ENCODE data around the gene GP9. TPM values are rescaled to one million over a fixed set of nuclear protein-coding genes. Genes with fewer than 3 reads are reported as not detected.

Gene GP9
- total RNA-seq, 1 donor from 2014 or later = not detected

GRCh38 chr3:129019266-129019665 is 41.3 kb upstream of the GP9 start:
- Mint-ChIP-seq H3K27ac (ENCODE audit: unreplicated experiment) (no peak overlapping the region), H3K9me3 (ENCODE audit: low read depth) (peaks cover 2% of the 10 kb centered on the region), H3K36me3 (ENCODE audit: low read depth) (no peaks in the 10 kb centered on the region), H3K4me1 (ENCODE audit: low read depth) (peaks cover 5% of the 10 kb centered on the region), H3K27me3 (ENCODE audit: low read depth) (peaks cover 7% of the 10 kb centered on the region), H3K4me3 (ENCODE audit: unreplicated experiment) (no peak overlapping the region)
- no peak for TF ChIP-seq CTCF (IDR thresholded peaks at IDR 0.05)
- DNase-seq (ENCODE audit: low spot score) = no peak

- Mint-ChIP-seq H3K4me1 (ENCODE audit: low read depth) (peaks cover 4% of the 10 kb centered on the region), H3K4me3 (ENCODE audit: unreplicated experiment) (no peak overlapping the region), H3K27ac (ENCODE audit: unreplicated experiment) (no peak overlapping the region), H3K9me3 (ENCODE audit: low read depth) (peaks cover 2% of the 10 kb centered on the region), H3K36me3 (ENCODE audit: low read depth) (no peaks in the 10 kb centered on the region), H3K27me3 (ENCODE audit: low read depth) (peaks cover 10% of the 10 kb centered on the region)
- TF ChIP-seq CTCF (IDR thresholded peaks at IDR 0.05) = no peak
- peak; percentile 56 for DNase-seq (ENCODE audit: low spot score)
Observed at GRCh38 chr3:129020691-129021090, 39.9 kb upstream of the GP9 start.

GRCh38 chr3:129021140-129021551 is 39.4 kb upstream of the GP9 start:
- no peak overlapping the region for H3K27ac Mint-ChIP-seq (ENCODE audit: unreplicated experiment)
- peak; percentile 11 for DNase-seq (ENCODE audit: low spot score)
- H3K4me1 Mint-ChIP-seq (ENCODE audit: low read depth) = no peaks in the 10 kb centered on the region
- H3K27me3 Mint-ChIP-seq (ENCODE audit: low read depth) = peaks cover 10% of the 10 kb centered on the region
- H3K4me3 Mint-ChIP-seq (ENCODE audit: unreplicated experiment) = no peak overlapping the region
- H3K36me3 Mint-ChIP-seq (ENCODE audit: low read depth) = no peaks in the 10 kb centered on the region
- peaks cover 2% of the 10 kb centered on the region for H3K9me3 Mint-ChIP-seq (ENCODE audit: low read depth)
- no peak for TF ChIP-seq CTCF (IDR thresholded peaks at IDR 0.05)

GRCh38 chr3:129022114-129023007 is 38.2 kb upstream of the GP9 start:
- Mint-ChIP-seq H3K4me1 (ENCODE audit: low read depth) (peaks cover 7% of the 10 kb centered on the region), H3K27me3 (ENCODE audit: low read depth) (peaks cover 10% of the 10 kb centered on the region), H3K36me3 (ENCODE audit: low read depth) (no peaks in the 10 kb centered on the region), H3K4me3 (ENCODE audit: unreplicated experiment) (no peak overlapping the region), H3K9me3 (ENCODE audit: low read depth) (peaks cover 2% of the 10 kb centered on the region), H3K27ac (ENCODE audit: unreplicated experiment) (no peak overlapping the region)
- no peak for TF ChIP-seq CTCF (IDR thresholded peaks at IDR 0.05)
- peak; percentile 54 for DNase-seq (ENCODE audit: low spot score)

- Mint-ChIP-seq H3K4me1 (ENCODE audit: low read depth) (peaks cover 7% of the 10 kb centered on the region), H3K4me3 (ENCODE audit: unreplicated experiment) (no peak overlapping the region)
Observed at GRCh38 chr3:129023008-129023358, 37.6 kb upstream of the GP9 start.

More at GRCh38 chr3:129023008-129023358, 37.6 kb upstream of the GP9 start:
- H3K27ac Mint-ChIP-seq (ENCODE audit: unreplicated experiment) = no peak overlapping the region
- H3K27me3 Mint-ChIP-seq (ENCODE audit: low read depth) = peaks cover 10% of the 10 kb centered on the region
- H3K9me3 Mint-ChIP-seq (ENCODE audit: low read depth) = peaks cover 2% of the 10 kb centered on the region
- DNase-seq (ENCODE audit: low spot score) = peak; percentile 1
- H3K36me3 Mint-ChIP-seq (ENCODE audit: low read depth) = no peaks in the 10 kb centered on the region
- TF ChIP-seq CTCF (IDR thresholded peaks at IDR 0.05) = no peak

All from chondrocyte (in vitro differentiated cells).